HG03175 (cell line): ENCODE measurements around the gene TIMD4.

Source experiments
- ATAC-seq: cut with Tn5 transposase; IDR thresholded peaks from one replicate; pipeline ENCODE4 v1.9.1; 2021; ENCODE audit warnings: mild to moderate bottlenecking, moderate library complexity; ENCODE audit not compliant: unreplicated experiment

The TIMD4 gene

GRCh38 chr5:156922207-156922792, 40.7 kb downstream of the TIMD4 start:
- peak; percentile 49 for ATAC-seq

- ATAC-seq, result peak; percentile 52
Observed at GRCh38 chr5:156920861-156921431, 42.1 kb downstream of the TIMD4 start.

- ATAC-seq, result peak; percentile 57
Observed at GRCh38 chr5:156920042-156920860, 42.8 kb downstream of the TIMD4 start.

DNA sequence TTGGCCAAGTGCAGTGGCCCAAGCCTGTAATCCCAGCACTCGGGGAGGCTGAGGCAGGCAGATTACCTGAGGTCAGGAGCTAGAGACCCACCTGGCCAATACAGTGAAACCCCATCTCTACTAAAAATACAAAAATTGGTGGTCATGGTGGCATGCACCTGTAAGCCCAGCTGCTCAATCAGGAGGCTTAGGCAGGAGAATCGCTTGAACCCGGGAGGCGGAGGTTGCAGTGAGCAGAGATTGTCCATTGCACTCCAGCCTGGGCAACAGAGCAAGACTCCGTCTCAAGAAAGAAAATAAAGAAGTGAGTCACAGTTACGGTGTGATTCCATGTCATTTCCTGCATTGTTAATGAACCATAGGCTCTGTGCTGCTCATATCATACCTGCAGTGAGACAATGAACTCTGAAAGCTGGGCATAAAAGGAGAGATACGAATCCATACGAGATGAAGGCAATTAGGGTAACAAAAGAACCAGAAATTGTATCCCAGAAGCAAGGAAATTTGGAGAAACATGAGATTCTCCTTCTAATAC, 44.6 kb downstream of the TIMD4 start:
- no peak for ATAC-seq

- ATAC-seq, result peak; percentile 9
Observed at GRCh38 chr5:156914371-156914737, 48.7 kb downstream of the TIMD4 start.

- ATAC-seq, result peak; percentile 95
Observed at GRCh38 chr5:156913719-156914370, 49.2 kb downstream of the TIMD4 start.

GRCh38 chr5:156913355-156913718, 49.7 kb downstream of the TIMD4 start:
- no peak for ATAC-seq

- no peak for ATAC-seq
Observed at GRCh38 chr5:156912869-156913268, 50.2 kb downstream of the TIMD4 start.

DNA sequence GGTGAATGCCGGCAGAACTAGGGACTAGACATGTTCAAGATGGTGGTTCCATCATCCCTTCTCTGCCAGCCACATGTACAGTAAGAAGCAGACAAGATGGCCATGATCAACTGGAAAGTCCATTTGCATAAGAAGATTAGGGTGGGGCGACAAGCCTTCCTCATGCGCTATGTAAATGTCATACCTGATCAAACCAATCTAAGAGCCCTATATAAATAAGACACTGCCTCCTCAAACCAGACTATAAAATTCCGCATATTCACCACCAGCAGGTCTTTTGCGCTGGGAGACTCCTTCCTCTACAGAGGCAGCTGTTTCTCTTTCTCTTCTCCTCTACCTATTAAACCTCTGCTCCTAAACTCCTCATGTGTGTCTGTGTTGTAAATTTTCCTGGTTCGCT, 53.8 kb downstream of the TIMD4 start:
- ATAC-seq, result no peak

DNA sequence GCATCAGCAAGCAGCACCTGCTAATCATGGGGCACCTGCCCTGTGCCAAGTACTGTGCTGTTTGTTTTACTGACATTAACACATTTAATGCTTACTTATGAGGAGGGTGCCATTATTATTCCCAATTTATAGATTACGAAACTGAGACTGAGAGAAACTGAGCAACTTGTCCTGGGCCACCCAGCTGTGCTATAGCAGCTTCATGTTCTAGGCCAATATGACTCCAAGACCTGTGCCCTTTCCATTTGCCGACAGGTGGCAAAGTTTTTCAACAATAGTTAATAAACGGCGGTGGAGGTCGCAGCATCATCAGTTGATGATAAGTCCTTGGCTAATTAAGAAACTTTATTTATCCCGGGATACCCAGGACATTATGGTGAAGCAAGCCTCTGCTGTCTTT, 55.4 kb downstream of the TIMD4 start:
- ATAC-seq, result no peak

- no peak for ATAC-seq
Observed at GRCh38 chr5:156906807-156907206, 56.2 kb downstream of the TIMD4 start.

- no peak for ATAC-seq
Observed at GRCh38 chr5:156896546-156896945, 66.5 kb downstream of the TIMD4 start.

GRCh38 chr5:156893517-156893916, 69.5 kb downstream of the TIMD4 start:
- peak; percentile 79 for ATAC-seq

- no peak for ATAC-seq
Observed at GRCh38 chr5:156892864-156893263, 70.2 kb downstream of the TIMD4 start.

DNA sequence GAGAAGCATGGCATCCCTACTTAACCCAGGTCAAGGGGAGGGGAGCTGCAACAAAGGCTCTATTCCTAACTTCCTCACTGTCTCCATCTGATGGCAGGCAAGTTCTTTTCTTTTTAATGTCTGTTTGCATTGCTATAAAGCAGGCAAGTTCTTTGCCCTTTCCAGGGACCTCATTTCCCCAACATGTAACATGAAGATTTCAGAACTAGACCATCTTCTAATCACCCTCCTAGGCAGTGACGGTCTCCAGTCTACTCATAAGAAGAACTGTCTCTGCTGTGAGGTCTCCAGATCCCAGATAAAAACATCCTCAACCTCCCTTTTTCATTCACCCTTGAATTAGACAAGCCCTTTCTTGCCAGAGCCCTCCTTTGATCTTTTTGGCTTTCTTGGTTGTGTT, 70.8 kb downstream of the TIMD4 start:
- no peak for ATAC-seq

DNA sequence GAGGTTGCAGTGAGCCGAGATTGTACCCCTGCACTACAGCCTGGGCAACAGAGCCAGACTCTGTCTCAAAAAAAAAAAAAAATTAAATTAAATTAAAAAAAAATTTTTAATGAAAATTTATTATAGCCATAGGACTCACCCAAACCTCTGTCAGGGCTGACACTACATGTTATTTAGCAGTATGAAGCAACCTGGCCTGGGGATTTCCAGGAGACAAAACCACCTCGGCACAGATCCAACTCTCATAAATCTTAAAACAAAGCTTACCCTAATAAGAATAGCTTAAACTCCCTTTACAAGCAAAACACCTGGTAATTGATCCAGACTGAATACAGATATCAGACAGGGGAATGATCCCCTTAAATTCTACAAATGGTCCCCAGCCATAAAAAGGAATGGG, 74.5 kb downstream of the TIMD4 start:
- no peak for ATAC-seq

DNA sequence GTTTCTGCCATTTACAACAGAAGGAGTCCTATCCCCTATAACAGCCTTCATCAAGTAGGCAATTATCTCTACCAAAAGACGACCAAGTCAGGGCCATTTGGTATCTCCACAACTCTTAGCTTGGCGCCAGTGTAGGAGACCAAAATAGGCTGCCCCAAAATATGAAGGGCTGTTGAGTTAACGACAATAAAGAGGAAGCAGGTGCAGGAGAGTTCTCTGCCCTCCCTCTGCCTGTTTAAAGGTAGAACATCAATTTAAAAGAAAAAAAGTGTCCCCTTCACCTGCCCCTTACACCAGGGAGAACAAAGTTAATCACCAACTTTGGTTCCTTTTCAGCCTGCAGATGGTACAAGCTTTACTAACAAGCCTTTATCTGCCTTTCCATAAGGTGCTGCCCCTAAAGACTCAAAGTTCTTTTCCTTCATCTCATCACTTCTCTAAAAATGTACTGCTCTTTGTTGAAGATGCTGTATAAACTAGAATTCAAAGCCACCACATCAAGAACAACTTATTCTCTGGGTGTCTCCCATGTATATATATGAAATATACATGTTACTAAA, 79.6 kb downstream of the TIMD4 start:
- no peak for ATAC-seq

- peak; percentile 96 for ATAC-seq
Observed at GRCh38 chr5:156879665-156880285, 83.3 kb downstream of the TIMD4 start.

GRCh38 chr5:156871212-156871611, 91.8 kb downstream of the TIMD4 start:
- no peak for ATAC-seq

DNA sequence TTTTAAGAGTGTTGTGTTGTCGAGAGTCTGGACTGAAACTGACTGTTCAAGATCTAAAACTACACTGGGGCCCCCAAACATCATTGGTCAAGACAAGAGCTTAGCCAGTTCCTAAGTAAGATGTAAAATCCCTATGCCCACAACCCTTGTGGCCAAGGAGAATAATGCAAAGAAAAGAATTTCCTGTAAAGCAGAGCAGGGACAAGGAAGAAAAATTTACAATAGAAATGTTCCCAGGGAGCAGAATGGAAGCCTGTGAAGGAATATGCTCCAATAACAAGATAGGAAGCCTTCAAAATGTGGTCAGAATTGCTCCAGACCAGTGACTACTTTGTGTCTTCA, 92.6 kb downstream of the TIMD4 start:
- ATAC-seq, result no peak
